ENCODE measurements around the gene SDCCAG8.

GRCh38 chr1:243549108-243549507 lies 293.3 kb downstream of the SDCCAG8 start:
- no peak for TF ChIP-seq LEF1 (IDR thresholded peaks at IDR 0.05; ENCODE audit: borderline replicate concordance)
- no peak for TF ChIP-seq SUZ12 (IDR thresholded peaks at IDR 0.05)
- TF ChIP-seq FOXM1 (IDR thresholded peaks at IDR 0.05; ENCODE audit: borderline replicate concordance), result no peak
- TF ChIP-seq HDGF (IDR thresholded peaks at IDR 0.05; ENCODE audit: borderline replicate concordance), result no peak
- no peak for TF ChIP-seq CTBP1 (IDR thresholded peaks at IDR 0.05; ENCODE audit: borderline replicate concordance)
- no peak for TF ChIP-seq TARDBP (IDR thresholded peaks at IDR 0.05)
- TF ChIP-seq BHLHE40 (IDR thresholded peaks at IDR 0.05; ENCODE audit: borderline replicate concordance), result no peak
- TF ChIP-seq FOXK2 (IDR thresholded peaks at IDR 0.05), result no peak
- TF ChIP-seq ARNT (IDR thresholded peaks at IDR 0.05), result no peak
- no peak for TF ChIP-seq NFRKB (IDR thresholded peaks at IDR 0.05)
